SJSA1 (cell line): Measurements from ENCODE around the gene EZR. TPM values are rescaled to one million over a fixed set of nuclear protein-coding genes. Genes with fewer than 3 reads are reported as not detected.

Experiments used
- DNase-seq, 2 experiments: peaks; one replicate each; pipeline ENCODE4 v3.0.0-alpha.2; 2015 to 2020; ENCODE audit warnings: low spot score in 2 of 2, low read depth in 1 of 2
- H3K27ac ChIP-seq: fragments of 250-450 bp; sonication (Bioruptor Pico); 2 replicates; pipeline ENCODE4 v1.5.1; 2020; ENCODE audit warnings: mild to moderate bottlenecking, moderate library complexity
- H3K27me3 ChIP-seq: fragments of 250-450 bp; sonication (Bioruptor Pico); replicated peaks from 2 replicates; pipeline ENCODE4 v1.5.1; 2020; ENCODE audit warnings: mild to moderate bottlenecking, moderate library complexity
- H3K36me3 ChIP-seq: fragments of 250-450 bp; sonication (Bioruptor Pico); 2 replicates; pipeline ENCODE4 v1.5.1; 2020; ENCODE audit warnings: mild to moderate bottlenecking
- H3K4me1 ChIP-seq: fragments of 250-450 bp; sonication (Bioruptor Pico); replicated peaks from 2 replicates; pipeline ENCODE4 v1.6.1; 2021; ENCODE audit warnings: mild to moderate bottlenecking
- H3K4me3 ChIP-seq: fragments of 250-450 bp; sonication (Bioruptor Pico); 2 replicates; pipeline ENCODE4 v1.5.1; 2020; ENCODE audit warnings: mild to moderate bottlenecking
- H3K9me3 ChIP-seq: fragments of 250-450 bp; sonication (Bioruptor Pico); replicated peaks from 2 replicates; pipeline ENCODE4 v1.5.1; 2020; ENCODE audit warnings: mild to moderate bottlenecking
- total RNA-seq: library from RNA; depleted of rRNA; stranded (reverse); fragments of >200 nt; shearing (Covaris generic); gene quantifications from 2 replicates; pipeline ENCODE4 v1.2.3, GENCODE V29; 2014; rRNA removed

Gene EZR
- total RNA-seq, 1 experiment from 2014 or later, result 246 TPM

DNA sequence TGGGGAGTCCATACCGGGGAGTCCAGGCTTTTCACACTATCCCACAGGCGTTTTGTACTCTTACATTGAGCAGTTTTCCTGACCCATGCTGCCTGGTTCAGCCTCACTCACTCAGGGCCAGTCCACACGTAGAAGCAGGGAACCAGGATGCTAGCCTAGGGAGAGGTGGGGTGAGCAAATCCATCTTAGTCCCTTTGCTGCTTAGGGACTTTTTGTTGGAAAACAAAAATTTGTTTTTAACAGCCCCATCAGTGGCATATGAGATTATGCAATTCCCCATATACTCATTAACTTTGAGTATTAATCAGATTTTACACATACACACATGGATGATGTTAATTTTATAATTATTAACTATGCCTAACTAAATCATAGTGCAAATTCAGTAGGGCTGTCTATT, 84.2 kb downstream of the EZR start:
- DNase-seq, result no peak

GRCh38 chr6:158730541-158730907, 88.6 kb downstream of the EZR start:
- no peaks in the 10 kb centered on the region for H3K27me3 ChIP-seq
- no peak overlapping the region for H3K27ac ChIP-seq

More for the DNA sequence above, 84.2 kb downstream of the EZR start:
- H3K4me1 ChIP-seq, result no peaks in the 10 kb centered on the region
- no peaks in the 10 kb centered on the region for H3K9me3 ChIP-seq
- H3K27ac ChIP-seq, result no peak overlapping the region
- no peaks in the 10 kb centered on the region for H3K27me3 ChIP-seq
- peaks cover 20% of the 10 kb centered on the region for H3K36me3 ChIP-seq
- H3K4me3 ChIP-seq, result no peak overlapping the region

GRCh38 chr6:158729906-158730540, 89.1 kb downstream of the EZR start:
- DNase-seq, result no peak
- no peaks in the 10 kb centered on the region for H3K27me3 ChIP-seq
- no peak overlapping the region for H3K4me3 ChIP-seq
- peaks cover 17% of the 10 kb centered on the region for H3K36me3 ChIP-seq
- no peak overlapping the region for H3K27ac ChIP-seq
- no peaks in the 10 kb centered on the region for H3K9me3 ChIP-seq
- H3K4me1 ChIP-seq, result no peaks in the 10 kb centered on the region

More at GRCh38 chr6:158730541-158730907, 88.6 kb downstream of the EZR start:
- Histone ChIP-seq H3K36me3 (peaks cover 17% of the 10 kb centered on the region), H3K4me3 (no peak overlapping the region), H3K9me3 (no peaks in the 10 kb centered on the region), H3K4me1 (no peaks in the 10 kb centered on the region)
- DNase-seq, result no peak

DNA sequence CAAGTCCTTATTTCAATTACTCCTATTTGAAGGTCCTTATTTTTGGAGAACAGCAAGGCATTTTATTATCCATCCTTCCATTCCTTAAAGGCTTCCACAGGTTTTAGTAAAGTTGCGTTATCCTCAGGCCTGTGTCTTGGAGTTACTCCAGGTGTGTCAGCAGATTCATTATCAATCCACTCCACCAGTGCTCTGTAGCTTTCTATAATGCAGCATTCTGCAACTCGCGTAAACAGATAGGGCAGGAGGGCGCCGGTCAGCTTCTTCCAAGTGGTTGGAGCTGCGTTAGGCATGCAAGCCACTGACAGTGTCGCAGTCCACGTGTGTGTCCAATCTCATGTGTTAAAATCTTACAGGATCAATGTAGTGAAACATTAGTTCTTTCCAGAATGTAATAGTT, 93.5 kb downstream of the EZR start:
- peaks cover 5% of the 10 kb centered on the region for H3K4me1 ChIP-seq

GRCh38 chr6:158722176-158722729, 96.9 kb downstream of the EZR start:
- DNase-seq, result no peak
- Histone ChIP-seq H3K27me3 (no peaks in the 10 kb centered on the region), H3K4me3 (no peak overlapping the region), H3K36me3 (peaks cover 15% of the 10 kb centered on the region), H3K9me3 (no peaks in the 10 kb centered on the region), H3K27ac (no peak overlapping the region), H3K4me1 (peaks cover 16% of the 10 kb centered on the region)

More for the DNA sequence above, 93.5 kb downstream of the EZR start:
- Histone ChIP-seq H3K9me3 (no peaks in the 10 kb centered on the region), H3K4me3 (no peak overlapping the region), H3K27me3 (no peaks in the 10 kb centered on the region), H3K27ac (no peak overlapping the region), H3K36me3 (peaks cover 17% of the 10 kb centered on the region)
- DNase-seq, result no peak

GRCh38 chr6:158718461-158719046, 100.6 kb downstream of the EZR start:
- Histone ChIP-seq H3K9me3 (no peaks in the 10 kb centered on the region), H3K27ac (no peak overlapping the region), H3K27me3 (no peaks in the 10 kb centered on the region), H3K36me3 (peaks cover 21% of the 10 kb centered on the region), H3K4me1 (peaks cover 16% of the 10 kb centered on the region), H3K4me3 (no peak overlapping the region)
- DNase-seq, result no peak

- H3K4me1 ChIP-seq, result peaks cover 16% of the 10 kb centered on the region
- no peak overlapping the region for H3K4me3 ChIP-seq
- H3K27ac ChIP-seq, result no peak overlapping the region
- H3K27me3 ChIP-seq, result no peaks in the 10 kb centered on the region
- no peak for DNase-seq
- H3K9me3 ChIP-seq, result no peaks in the 10 kb centered on the region; the same call in 1 of the 2 replicates
- H3K36me3 ChIP-seq, result peaks cover 25% of the 10 kb centered on the region
Measured at GRCh38 chr6:158717341-158718330, 101.5 kb downstream of the EZR start.

Other genes with a start within 250 kb of the EZR start
- gene DYNLT1, start 174.6 kb downstream of the EZR start, total RNA-seq, result 136 and 199 TPM in 2 replicates
- 14.7 and 17.5 TPM in 2 replicates for gene SYTL3, start 169.3 kb downstream of the EZR start, total RNA-seq
- 3.9 and 4.7 TPM in 2 replicates for gene RSPH3, start 180.8 kb upstream of the EZR start, total RNA-seq
- 5.7 and 8.4 TPM in 2 replicates for gene TAGAP, start 225.6 kb upstream of the EZR start, total RNA-seq